ENCODE data around the gene REEP1. TPM values are rescaled to one million over a fixed set of nuclear protein-coding genes. Genes with fewer than 3 reads are reported as not detected.

REEP1 gene
- total RNA-seq, 1 experiment from 2014 or later: 5.9 TPM

GRCh38 chr2:86350751-86351150 lies 13.3 kb upstream of the REEP1 start:
- Histone ChIP-seq H3K79me2 (ENCODE audit: insufficient read depth, low read length) (no peaks in the 10 kb centered on the region), H3K27ac (ENCODE audit: low read depth, low read length) (no peak overlapping the region), H3K9me2 (ENCODE audit: insufficient read depth) (no peaks in the 10 kb centered on the region), H4K20me1 (ENCODE audit: insufficient read depth) (no peaks in the 10 kb centered on the region), H3K36me3 (ENCODE audit: control insufficient read depth in 1 of 2, insufficient read depth in 2 of 2, low read length in 2 of 2) (no peaks in the 10 kb centered on the region), H3K4me3 (replicated peaks in 1 of 2; ENCODE audit: low read depth in 1 of 2, low read length in 2 of 2) (no peak overlapping the region), H3K4me2 (ENCODE audit: low read length) (no peak overlapping the region), H3K9ac (ENCODE audit: low read length) (no peak overlapping the region), H2AFZ (ENCODE audit: low read depth, low read length, poor library complexity, severe bottlenecking) (no peak overlapping the region), H3K4me1 (ENCODE audit: control insufficient read depth in 1 of 2, insufficient read depth in 2 of 2, low read length in 2 of 2) (peaks cover 0 to 3% of the 10 kb centered on the region in 2 experiments; a peak in 1 of 4 replicates), H3K9me3 (ENCODE audit: control insufficient read depth in 1 of 2, insufficient read depth in 1 of 2, low read depth in 1 of 2, low read length in 2 of 2) (no peaks in the 10 kb centered on the region), H3K27me3 (ENCODE audit: insufficient read depth, low read length) (no peaks in the 10 kb centered on the region)
- ChIA-PET POLR2A (no interaction called here), RAD21 (ENCODE audit: low non-redundant PET in 1 of 2, low total read pairs in 2 of 2, uncharacterized antibody in 2 of 2, unreplicated experiment in 2 of 2) (no interaction called here), CTCF (no interaction called here)
- intact Hi-C loops (cut with micrococcal nuclease): no loop called here
- ATAC-seq (no peak), DNase-seq (ENCODE audit: low read depth, low spot score) (no peak)
- no TSS peak for BruUV-seq (replicated peaks)
- TF ChIP-seq POLR2AphosphoS5 (IDR thresholded peaks at IDR 0.05; ENCODE audit: low read depth, low read length) (no peak), CBX3 (IDR thresholded peaks at IDR 0.05; ENCODE audit: low read depth) (no peak), ELF1 (IDR thresholded peaks at IDR 0.05; ENCODE audit: borderline replicate concordance, low read depth) (no peak), JUND (IDR thresholded peaks at IDR 0.05) (no peak), SRF (IDR thresholded peaks at IDR 0.05; ENCODE audit: low read depth) (no peak), ZBTB33 (IDR thresholded peaks at IDR 0.05; ENCODE audit: extremely low read depth, insufficient replicate concordance, low read length) (no peak), ZFX (IDR thresholded peaks at IDR 0.05) (no peak), EZH2phosphoT487 (IDR thresholded peaks at IDR 0.05; ENCODE audit: borderline replicate concordance) (no peak), MAX (IDR thresholded peaks at IDR 0.05) (no peak), ZNF274 (IDR thresholded peaks at IDR 0.05; ENCODE audit: low read depth, low read length) (no peak)

Data from HCT116 (cell line).